Esophagus muscularis mucosa (tissue), 4 donors: ENCODE measurements around the gene PCDHA10.
"Not testable (repeated sequence)": the region's sequence is repeated elsewhere in the genome, so short reads cannot be mapped to it uniquely, and the experiment has no call there.

Experiments
- CTCF ChIP-seq, 3 experiments: fragments of 200-600 bp in 2 of 3; fragments of 450-650 bp in 1 of 3; sonication (generic) in 2 of 3; IDR thresholded peaks; one replicate each; pipeline ENCODE4 v1.5.1; 2017 to 2019; ENCODE audit warnings: antibody characterized with exemption in 3 of 3, mild to moderate bottlenecking in 2 of 3, moderate library complexity in 1 of 3
- EP300 ChIP-seq: sonication (generic); formaldehyde crosslinking; IDR thresholded peaks from one replicate; pipeline ENCODE4 v1.6.1; 2017; ENCODE audit warnings: antibody characterized with exemption
- POLR2A ChIP-seq: fragments of 450-650 bp; IDR thresholded peaks from one replicate; pipeline ENCODE4 v1.6.1; 2017; ENCODE audit warnings: antibody characterized with exemption, moderate library complexity, mild to moderate bottlenecking, low read depth
- POLR2AphosphoS5 ChIP-seq, 2 donors: sonication (generic); formaldehyde crosslinking; IDR thresholded peaks; one replicate each; pipeline ENCODE4 v1.6.1; 2017; ENCODE audit warnings: antibody characterized with exemption in 2 of 2

GRCh38 chr5:140822969-140823368 lies 32.7 kb upstream of the PCDHA10 start:
- TF ChIP-seq CTCF (IDR thresholded peaks at IDR 0.05); POLR2A; EP300; POLR2AphosphoS5 (IDR thresholded peaks at IDR 0.05): not testable (repeated sequence)
